ENCODE measurements around the gene COLGALT1.

The COLGALT1 gene

GRCh38 chr19:17539238-17540117 is 16.0 kb upstream of the COLGALT1 start (continued):
- peak; percentile 80 for TF ChIP-seq ZNF398 (tag by site-specific recombination; IDR thresholded peaks at IDR 0.05)
- no peak for TF ChIP-seq ZNF544 (tag by site-specific recombination; IDR thresholded peaks at IDR 0.05)
- TF ChIP-seq ZNF394 (tag by site-specific recombination; IDR thresholded peaks at IDR 0.05; ENCODE audit: borderline replicate concordance) = peak; percentile 29; the same call in 1 of the 2 replicates
- no peak for TF ChIP-seq ZNF837 (tag by site-specific recombination; IDR thresholded peaks at IDR 0.05)
- TF ChIP-seq, protein P1, sequence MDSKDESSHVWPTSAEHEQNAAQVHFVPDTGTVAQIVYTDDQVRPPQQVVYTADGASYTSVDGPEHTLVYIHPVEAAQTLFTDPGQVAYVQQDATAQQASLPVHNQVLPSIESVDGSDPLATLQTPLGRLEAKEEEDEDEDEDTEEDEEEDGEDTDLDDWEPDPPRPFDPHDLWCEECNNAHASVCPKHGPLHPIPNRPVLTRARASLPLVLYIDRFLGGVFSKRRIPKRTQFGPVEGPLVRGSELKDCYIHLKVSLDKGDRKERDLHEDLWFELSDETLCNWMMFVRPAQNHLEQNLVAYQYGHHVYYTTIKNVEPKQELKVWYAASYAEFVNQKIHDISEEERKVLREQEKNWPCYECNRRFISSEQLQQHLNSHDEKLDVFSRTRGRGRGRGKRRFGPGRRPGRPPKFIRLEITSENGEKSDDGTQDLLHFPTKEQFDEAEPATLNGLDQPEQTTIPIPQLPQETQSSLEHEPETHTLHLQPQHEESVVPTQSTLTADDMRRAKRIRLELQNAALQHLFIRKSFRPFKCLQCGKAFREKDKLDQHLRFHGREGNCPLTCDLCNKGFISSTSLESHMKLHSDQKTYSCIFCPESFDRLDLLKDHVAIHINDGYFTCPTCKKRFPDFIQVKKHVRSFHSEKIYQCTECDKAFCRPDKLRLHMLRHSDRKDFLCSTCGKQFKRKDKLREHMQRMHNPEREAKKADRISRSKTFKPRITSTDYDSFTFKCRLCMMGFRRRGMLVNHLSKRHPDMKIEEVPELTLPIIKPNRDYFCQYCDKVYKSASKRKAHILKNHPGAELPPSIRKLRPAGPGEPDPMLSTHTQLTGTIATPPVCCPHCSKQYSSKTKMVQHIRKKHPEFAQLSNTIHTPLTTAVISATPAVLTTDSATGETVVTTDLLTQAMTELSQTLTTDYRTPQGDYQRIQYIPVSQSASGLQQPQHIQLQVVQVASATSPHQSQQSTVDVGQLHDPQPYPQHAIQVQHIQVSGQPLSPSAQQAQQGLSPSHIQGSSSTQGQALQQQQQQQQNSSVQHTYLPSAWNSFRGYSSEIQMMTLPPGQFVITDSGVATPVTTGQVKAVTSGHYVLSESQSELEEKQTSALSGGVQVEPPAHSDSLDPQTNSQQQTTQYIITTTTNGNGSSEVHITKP (tag by site-specific recombination; IDR thresholded peaks at IDR 0.05) = peak; percentile 48; the same call in 1 of the 2 replicates
- no peak for TF ChIP-seq ZNF18 (tag by site-specific recombination; IDR thresholded peaks at IDR 0.05)
- peak; percentile 86 for TF ChIP-seq ZBTB17 (tag by site-specific recombination; IDR thresholded peaks at IDR 0.05)
- TF ChIP-seq BCL11A (tag by site-specific recombination; IDR thresholded peaks at IDR 0.05; ENCODE audit: low read depth) = no peak
- TF ChIP-seq, protein P2, sequence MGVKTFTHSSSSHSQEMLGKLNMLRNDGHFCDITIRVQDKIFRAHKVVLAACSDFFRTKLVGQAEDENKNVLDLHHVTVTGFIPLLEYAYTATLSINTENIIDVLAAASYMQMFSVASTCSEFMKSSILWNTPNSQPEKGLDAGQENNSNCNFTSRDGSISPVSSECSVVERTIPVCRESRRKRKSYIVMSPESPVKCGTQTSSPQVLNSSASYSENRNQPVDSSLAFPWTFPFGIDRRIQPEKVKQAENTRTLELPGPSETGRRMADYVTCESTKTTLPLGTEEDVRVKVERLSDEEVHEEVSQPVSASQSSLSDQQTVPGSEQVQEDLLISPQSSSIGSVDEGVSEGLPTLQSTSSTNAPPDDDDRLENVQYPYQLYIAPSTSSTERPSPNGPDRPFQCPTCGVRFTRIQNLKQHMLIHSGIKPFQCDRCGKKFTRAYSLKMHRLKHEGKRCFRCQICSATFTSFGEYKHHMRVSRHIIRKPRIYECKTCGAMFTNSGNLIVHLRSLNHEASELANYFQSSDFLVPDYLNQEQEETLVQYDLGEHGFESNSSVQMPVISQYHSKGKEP (tag by site-specific recombination; IDR thresholded peaks at IDR 0.05) = no peak
- TF ChIP-seq BCL6B (tag by site-specific recombination; IDR thresholded peaks at IDR 0.05) = no peak
- TF ChIP-seq YY2 (tag by site-specific recombination; IDR thresholded peaks at IDR 0.05) = no peak
- no peak for TF ChIP-seq ZSCAN18 (tag by site-specific recombination; IDR thresholded peaks at IDR 0.05)
- TF ChIP-seq ZNF777 (tag by site-specific recombination; IDR thresholded peaks at IDR 0.05; ENCODE audit: borderline replicate concordance) = 0 out of 2 replicates have a peak, but pooled peaks have one; percentile 24
- peak; percentile 86 for TF ChIP-seq ZNF335 (tag by site-specific recombination; conservative IDR thresholded peaks at IDR 0.05)
- TF ChIP-seq ZIC2 (tag by site-specific recombination; IDR thresholded peaks at IDR 0.05) = peak; percentile 36; the same call in 1 of the 2 replicates
- peak; percentile 81 for TF ChIP-seq KLF1 (tag by site-specific recombination; IDR thresholded peaks at IDR 0.05)
- no peak for TF ChIP-seq ZBTB21 (tag by site-specific recombination; IDR thresholded peaks at IDR 0.05)
- TF ChIP-seq ZNF341 (tag by site-specific recombination; IDR thresholded peaks at IDR 0.05; ENCODE audit: low read depth) = no peak
- peak; percentile 89 for TF ChIP-seq GLIS2 (tag by site-specific recombination; IDR thresholded peaks at IDR 0.05)
- TF ChIP-seq TRIM28 (IDR thresholded peaks at IDR 0.05; ENCODE audit: borderline replicate concordance, low read length) = no peak
